B cell (primary cell): Measurements from ENCODE around the gene TNFRSF1B. TPM values are rescaled to one million over a fixed set of nuclear protein-coding genes. Genes with fewer than 3 reads are reported as not detected.
A peak's percentile ranks its signal among the peaks of the same experiment; 100 is the strongest.

ENCODE experiments used
- ATAC-seq: fragments of 200-7000 bp; cut with Tn5 transposase; one replicate; pipeline ENCODE4 v1.10.0; 2021; ENCODE audit warnings: low read depth, mild to moderate bottlenecking, moderate number of reproducible peaks, moderate library complexity
- CTCF ChIA-PET: fragments of 350-600 bp; sonication (Branson Sonifier 250); formaldehyde crosslinking; loops from one replicate; lab custom pipeline; 2021; ENCODE audit warnings: antibody characterized with exemption, inconsistent platforms; lab: Charles Lee
- POLR2A ChIA-PET: fragments of 350-600 bp; sonication (Branson Sonifier 250); formaldehyde crosslinking; loops from one replicate; lab custom pipeline; 2021; ENCODE audit warnings: antibody characterized with exemption; lab: Charles Lee
- DNase-seq: peaks from one replicate; pipeline ENCODE4 v3.0.0; 2013
- H2AFZ ChIP-seq: 2 replicates; pipeline ENCODE4 v1.6.1; 2012; ENCODE audit warnings: mild to moderate bottlenecking, low read depth, low read length; ENCODE audit not compliant: insufficient read depth, poor library complexity, severe bottlenecking
- H3K27ac ChIP-seq, 2 donors: 1 replicate in 1 of 2; 2 replicates in 1 of 2; pipeline ENCODE4 v1.5.1; 2012 to 2013; ENCODE audit warnings: low read length in 2 of 2, mild to moderate bottlenecking in 2 of 2, moderate library complexity in 1 of 2
- H3K27me3 ChIP-seq, 4 experiments: fragments of 200-600 bp in 1 of 4; sonication (generic) in 1 of 4; replicated peaks in 1 of 4; 1 replicate in 2 of 4; 2 replicates in 2 of 4; pipeline versions ENCODE4 v1.6.1 to v1.7.0; 2013 to 2016; ENCODE audit warnings: low read length in 3 of 4, mild to moderate bottlenecking in 2 of 4, mixed read lengths in 1 of 4, moderate library complexity in 1 of 4; ENCODE audit not compliant: insufficient read depth in 4 of 4, control insufficient read depth in 3 of 4; ENCODE audit errors: control extremely low read depth in 1 of 4
- H3K36me3 ChIP-seq, 2 experiments: replicated peaks in 1 of 2; 1 replicate in 1 of 2; 2 replicates in 1 of 2; pipeline versions ENCODE4 v1.6.1 to v1.7.1; 2013; ENCODE audit warnings: low read length in 1 of 2; ENCODE audit not compliant: insufficient read depth in 2 of 2, control insufficient read depth in 1 of 2; ENCODE audit errors: control extremely low read depth in 1 of 2, extremely low read depth in 1 of 2
- H3K4me1 ChIP-seq, 2 donors: fragments of 200-600 bp in 1 of 2; sonication (generic) in 1 of 2; 1 replicate in 1 of 2; 2 replicates in 1 of 2; pipeline versions ENCODE4 v1.5.1 to v1.6.1; 2013 to 2017; ENCODE audit warnings: low read length in 2 of 2; ENCODE audit not compliant: control insufficient read depth in 2 of 2, insufficient read depth in 2 of 2
- H3K4me2 ChIP-seq: replicated peaks from 2 replicates; pipeline ENCODE3; 2012; ENCODE audit warnings: mild to moderate bottlenecking, low read depth, low read length; ENCODE audit not compliant: poor library complexity, severe bottlenecking
- H3K4me3 ChIP-seq, 5 experiments: fragments of 200-600 bp in 1 of 5; sonication (generic) in 1 of 5; 1 replicate in 3 of 5; 2 replicates in 2 of 5; pipeline versions ENCODE4 v1.5.1 to v1.7.0; 2011 to 2016; ENCODE audit warnings: low read length in 4 of 5, mild to moderate bottlenecking in 4 of 5, low read depth in 2 of 5, control low read depth in 1 of 5, moderate library complexity in 1 of 5; ENCODE audit not compliant: insufficient read depth in 1 of 5; ENCODE audit errors: control extremely low read depth in 1 of 5, extremely low read depth in 1 of 5
- H3K79me2 ChIP-seq: fragments of 200-600 bp; sonication (generic); one replicate; pipeline ENCODE4 v1.6.0; 2016; ENCODE audit warnings: low read length; ENCODE audit not compliant: control insufficient read depth, insufficient read depth
- H3K9ac ChIP-seq: fragments of 200-600 bp; sonication (generic); 2 replicates; pipeline ENCODE4 v1.6.1; 2017; ENCODE audit warnings: mild to moderate bottlenecking, low read length, moderate library complexity
- H3K9me3 ChIP-seq, 3 donors: one replicate each; pipeline versions ENCODE4 v1.6.1 to v1.7.1; 2013; ENCODE audit warnings: low read length in 2 of 3; ENCODE audit not compliant: control insufficient read depth in 2 of 3, insufficient read depth in 1 of 3; ENCODE audit errors: control extremely low read depth in 1 of 3
- H4K20me1 ChIP-seq: 2 replicates; pipeline ENCODE4 v1.6.0; 2012; ENCODE audit warnings: mild to moderate bottlenecking, low read length; ENCODE audit not compliant: insufficient read depth, control insufficient read depth, poor library complexity, severe bottlenecking
- H3K27ac Mint-ChIP-seq: one replicate; pipeline ENCODE4 v1.8.0; 2021; ENCODE audit warnings: mixed read lengths
- H3K27me3 Mint-ChIP-seq: one replicate; pipeline ENCODE4 v1.8.0; 2021; ENCODE audit warnings: mixed read lengths
- H3K4me1 Mint-ChIP-seq: one replicate; pipeline ENCODE4 v1.8.0; 2021; ENCODE audit warnings: mixed read lengths
- H3K4me3 Mint-ChIP-seq: one replicate; pipeline ENCODE4 v1.8.0; 2021; ENCODE audit warnings: mixed read lengths
- H3K9me3 Mint-ChIP-seq: one replicate; pipeline ENCODE4 v1.8.0; 2022; ENCODE audit warnings: mixed read lengths; ENCODE audit not compliant: insufficient read depth
- CTCF ChIP-seq: fragments of 200-600 bp; IDR thresholded peaks from one replicate; pipeline ENCODE4 v1.8.0; 2022; ENCODE audit warnings: antibody characterized with exemption, mild to moderate bottlenecking
- EZH2 ChIP-seq: IDR thresholded peaks from 2 replicates; pipeline ENCODE4 v1.6.1; 2012; ENCODE audit warnings: borderline replicate concordance, low read depth, mild to moderate bottlenecking, moderate library complexity, low read length; ENCODE audit not compliant: insufficient read depth, poor library complexity, severe bottlenecking
- WGBS: methylation state at CpG from one replicate; pipeline ENCODE4 v1.1.5; 2013; ENCODE audit warnings: missing lambda C conversion rate; ENCODE audit not compliant: insufficient coverage; 5-methylcytosine and 5-hydroxymethylcytosine counted together
- intact Hi-C: fragments of 100-400 bp; cut with micrococcal nuclease; formaldehyde crosslinking; loops from one replicate; pipeline ENCODE4 v1.10.0; 2022
- polyA plus RNA-seq: library from polyadenylated mRNA; depleted of rRNA; stranded (reverse); fragments of >200 nt; gene quantifications from 2 replicates; pipeline ENCODE4 v1.2.3, GENCODE V29; 2012
- total RNA-seq, 2 donors: library from RNA; stranded (reverse); fragments of 120-200 nt in 1 of 2; gene quantifications; 1 replicate in 1 of 2; 2 replicates in 1 of 2; pipeline versions ENCODE4 v1.2.3 to v1.2.4, GENCODE V29; 2013 to 2022

Gene TNFRSF1B
- total and polyA plus RNA-seq, 2 donors (not counting 1 experiment from before 2014, with no cell fraction given) = 37.7 to 99.4 TPM

GRCh38 chr1:12202577-12202976, 35.8 kb downstream of the TNFRSF1B start:
- Histone ChIP-seq H3K4me2 (peak overlapping the region; percentile 14), H3K79me2 (peaks cover under 1% of the 10 kb centered on the region), H3K27me3 (no peaks in the 10 kb centered on the region), H2AFZ (no peak overlapping the region), H3K4me3 (peak overlapping the region in 1 of 5 experiments; percentile 15), H3K4me1 (peaks cover 7 to 65% of the 10 kb centered on the region in 2 donors), H3K9me3 (peaks cover 0 to 9% (median 0%) of the 10 kb centered on the region in 3 donors), H3K27ac (peak overlapping the region; percentile 31 to 32), H4K20me1 (no peaks in the 10 kb centered on the region), H3K9ac (no peak overlapping the region), H3K36me3 (peaks cover 0 to 39% of the 10 kb centered on the region in 2 experiments)
- no peak for DNase-seq
- intact Hi-C loops = no loop called here
- H3K27me3 Mint-ChIP-seq = no peaks in the 10 kb centered on the region
- WGBS = 95% methylated on average over 4 of the region's 4 CpGs
- peak overlapping the region; percentile 82 for H3K27ac Mint-ChIP-seq
- TF ChIP-seq CTCF (no peak), EZH2 (no peak)
- H3K4me3 Mint-ChIP-seq = peak overlapping the region; percentile 10
- no peaks in the 10 kb centered on the region for H3K9me3 Mint-ChIP-seq
- no peak for ATAC-seq
- POLR2A ChIA-PET = interaction anchor here (2.1 kb wide), 1 partner anchor 76 kb away, joined by 9 read pairs; no protein-coding TSS in a partner anchor
- CTCF ChIA-PET = interaction anchor here (17.5 kb wide), 1 partner anchor 80 kb away, joined by 685 read pairs; no protein-coding TSS in a partner anchor
- peaks cover 59% of the 10 kb centered on the region for H3K4me1 Mint-ChIP-seq

GRCh38 chr1:12203216-12204007, 36.6 kb downstream of the TNFRSF1B start:
- Mint-ChIP-seq H3K9me3 (no peaks in the 10 kb centered on the region), H3K4me1 (peaks cover 59% of the 10 kb centered on the region), H3K27ac (peak overlapping the region; percentile 82), H3K4me3 (no peak overlapping the region), H3K27me3 (no peaks in the 10 kb centered on the region)
- no peaks in the 10 kb centered on the region for H3K79me2 ChIP-seq
- no peaks in the 10 kb centered on the region for H3K27me3 ChIP-seq
- H3K4me1 ChIP-seq = peaks cover under 1 to 63% of the 10 kb centered on the region in 2 donors
- TF ChIP-seq EZH2 (no peak), CTCF (no peak)
- H3K36me3 ChIP-seq = peaks cover 0 to 44% of the 10 kb centered on the region in 2 experiments
- WGBS = 90% methylated on average over 17 of the region's 20 CpGs
- H4K20me1 ChIP-seq = no peaks in the 10 kb centered on the region
- ATAC-seq (no peak), DNase-seq (no peak)
- intact Hi-C loops = no loop called here
- POLR2A ChIA-PET = interaction anchor here (0.8 to 2.1 kb wide), 4 partner anchors 26 to 78 kb away, joined by 3 to 9 read pairs (median 4); no protein-coding TSS in a partner anchor
- no peak overlapping the region for H3K4me3 ChIP-seq
- peaks cover 0 to under 1% (median 0%) of the 10 kb centered on the region in 3 donors for H3K9me3 ChIP-seq
- CTCF ChIA-PET = interaction anchor here (17.5 kb wide), 1 partner anchor 81 kb away, joined by 685 read pairs; no protein-coding TSS in a partner anchor
- peak overlapping the region in 1 of 2 donors; percentile 24 for H3K27ac ChIP-seq
- no peak overlapping the region for H3K9ac ChIP-seq
- no peak overlapping the region for H2AFZ ChIP-seq
- H3K4me2 ChIP-seq = peak overlapping the region; percentile 14
